ENCODE data around the gene AGAP4.
"Not testable (repeated sequence)": the region's sequence is repeated elsewhere in the genome, so short reads cannot be mapped to it uniquely, and the experiment has no call there.

AGAP4 gene

GRCh38 chr10:45847400-45847799 is at the start of gene AGAP4:
AGAP4 (minus strand) TSS chr10:45847500; CDS start chr10:45847347, 153 bp downstream.
- DNase-seq (ENCODE audit: low read depth in 3 of 3), result not testable (repeated sequence)

DNA sequence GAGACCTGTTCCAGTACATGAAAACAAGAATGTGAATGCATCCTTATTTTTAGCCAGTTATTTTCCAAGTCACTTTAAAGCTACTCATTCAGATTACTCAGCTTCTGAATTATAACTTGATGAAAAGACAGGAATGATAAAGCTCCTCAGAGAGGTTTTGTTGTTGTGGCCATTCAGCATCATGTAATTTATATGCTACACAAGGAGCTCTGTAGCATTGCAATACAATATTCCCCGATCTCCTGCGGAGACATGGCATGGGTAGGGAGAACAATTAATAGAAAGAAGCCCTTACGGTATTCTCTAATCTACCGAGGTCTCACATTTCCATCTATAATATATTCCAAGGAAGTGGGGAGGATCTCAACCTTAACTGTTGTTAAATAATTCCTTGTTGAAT is 43.4 kb upstream of the AGAP4 start:
- DNase-seq (ENCODE audit: low read depth in 3 of 3), result not testable (repeated sequence)

DNA sequence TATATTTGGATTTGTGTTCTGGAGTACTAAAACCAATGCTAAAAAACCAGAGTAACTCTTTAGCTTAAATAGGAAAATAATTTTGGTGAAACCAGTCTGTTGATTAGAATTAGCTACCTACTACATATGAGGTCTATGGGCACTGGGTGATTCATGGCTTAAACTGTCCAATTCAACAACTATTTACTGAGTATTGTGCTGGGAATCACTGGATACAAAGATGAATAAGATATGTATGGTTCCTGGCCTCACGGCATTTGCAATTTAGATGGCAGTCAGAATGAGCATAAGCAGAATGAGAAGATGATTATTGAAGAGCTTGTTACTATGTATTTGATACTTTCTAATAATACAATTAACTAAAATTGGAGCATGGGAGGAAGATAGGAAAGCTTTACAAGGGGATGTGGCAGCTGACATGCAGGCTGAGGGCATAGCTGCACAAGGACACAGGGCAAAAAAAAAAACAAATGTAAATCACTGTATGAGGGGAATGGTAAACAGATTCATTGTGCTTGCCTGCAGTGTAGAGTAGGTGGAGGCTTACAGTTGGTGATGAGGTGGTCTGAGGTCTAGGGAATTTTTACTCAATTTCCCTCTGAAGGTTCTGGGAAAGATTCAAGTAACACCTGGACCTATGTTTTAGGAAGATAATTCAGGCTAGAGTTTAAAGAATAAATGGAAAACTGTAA is 42.4 kb upstream of the AGAP4 start:
- DNase-seq (ENCODE audit: low read depth in 3 of 3), result not testable (repeated sequence)

- not testable (repeated sequence) for DNase-seq (ENCODE audit: low read depth in 3 of 3)
Measured at GRCh38 chr10:45882880-45883279, 35.6 kb upstream of the AGAP4 start.

GRCh38 chr10:45865404-45865803 is 18.1 kb upstream of the AGAP4 start:
- not testable (repeated sequence) for DNase-seq (ENCODE audit: low read depth in 3 of 3)

- not testable (repeated sequence) for DNase-seq (ENCODE audit: low read depth in 3 of 3)
Measured at GRCh38 chr10:45864264-45864663, 17.0 kb upstream of the AGAP4 start.

DNA sequence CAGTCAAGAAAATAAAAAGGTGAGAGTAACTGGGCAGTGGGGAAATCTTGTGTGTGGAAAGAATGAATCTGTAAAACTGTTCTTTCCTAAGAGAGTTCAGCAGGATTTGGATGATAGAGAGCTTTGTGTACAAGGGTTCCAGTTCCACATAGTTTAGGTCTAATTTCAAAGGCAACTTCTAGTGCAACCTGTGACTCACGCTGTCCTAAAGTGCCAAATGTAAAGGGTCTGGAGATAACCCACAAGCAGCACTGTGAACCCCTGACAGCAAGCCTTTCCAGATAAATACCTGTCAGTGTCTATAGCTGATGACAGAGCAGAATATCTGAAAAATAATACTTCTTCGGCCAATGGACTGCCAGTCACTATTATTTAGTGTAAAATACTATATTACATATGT is 16.3 kb upstream of the AGAP4 start:
- not testable (repeated sequence) for DNase-seq (ENCODE audit: low read depth in 3 of 3)

DNA sequence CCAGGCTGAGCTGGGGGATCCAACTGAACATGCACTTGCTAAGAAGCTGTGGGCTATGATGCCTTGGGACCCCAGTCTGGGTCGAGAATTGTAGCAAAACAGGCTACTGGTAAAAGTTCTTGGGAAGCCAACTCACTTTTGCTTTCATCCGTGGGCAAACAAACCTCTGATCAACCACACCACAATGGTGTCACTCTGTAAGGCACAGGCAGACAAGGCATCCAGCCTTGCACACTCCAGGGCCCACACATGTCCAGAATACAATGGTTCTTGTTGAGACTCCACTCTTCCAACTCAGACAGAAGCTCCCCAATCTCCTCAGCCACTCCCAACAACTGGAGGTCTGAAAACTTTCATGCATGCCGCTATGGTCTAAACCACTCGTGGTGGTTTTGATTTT is 10.6 kb upstream of the AGAP4 start:
- DNase-seq (ENCODE audit: low read depth in 3 of 3), result not testable (repeated sequence)

GRCh38 chr10:45848467-45848866 is 1.2 kb upstream of the AGAP4 start:
- DNase-seq (ENCODE audit: low read depth in 3 of 3), result not testable (repeated sequence)

GRCh38 chr10:45822918-45823317 is 24.4 kb downstream of the AGAP4 start:
- not testable (repeated sequence) for DNase-seq (ENCODE audit: low read depth in 3 of 3)

- not testable (repeated sequence) for DNase-seq (ENCODE audit: low read depth in 3 of 3)
Measured at GRCh38 chr10:45820107-45820830, 27.0 kb downstream of the AGAP4 start.

DNA sequence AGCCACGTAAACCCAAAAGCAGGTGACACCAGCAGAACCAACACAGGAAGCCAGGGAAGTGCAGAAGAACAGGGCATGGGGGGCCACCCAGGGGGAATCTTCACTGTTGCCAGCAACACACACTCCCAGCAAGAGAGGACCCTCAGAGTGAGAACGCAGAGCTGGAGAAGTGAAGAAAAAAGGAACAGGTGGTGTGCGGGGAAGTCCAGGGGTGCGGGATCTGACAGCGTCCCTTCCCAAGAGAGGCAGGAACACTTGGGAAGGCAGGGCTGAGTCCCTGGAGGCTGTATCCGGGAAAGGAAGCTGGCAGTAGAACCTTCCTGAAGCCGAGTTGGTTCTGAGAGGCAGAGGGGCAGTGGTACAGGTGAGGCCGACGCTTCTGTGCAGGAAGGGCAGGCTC is 27.7 kb downstream of the AGAP4 start:
- no peak for DNase-seq (ENCODE audit: low read depth in 3 of 3)

- no peak for DNase-seq (ENCODE audit: low read depth in 3 of 3)
Measured at GRCh38 chr10:45817912-45818311, 29.4 kb downstream of the AGAP4 start.

DNA sequence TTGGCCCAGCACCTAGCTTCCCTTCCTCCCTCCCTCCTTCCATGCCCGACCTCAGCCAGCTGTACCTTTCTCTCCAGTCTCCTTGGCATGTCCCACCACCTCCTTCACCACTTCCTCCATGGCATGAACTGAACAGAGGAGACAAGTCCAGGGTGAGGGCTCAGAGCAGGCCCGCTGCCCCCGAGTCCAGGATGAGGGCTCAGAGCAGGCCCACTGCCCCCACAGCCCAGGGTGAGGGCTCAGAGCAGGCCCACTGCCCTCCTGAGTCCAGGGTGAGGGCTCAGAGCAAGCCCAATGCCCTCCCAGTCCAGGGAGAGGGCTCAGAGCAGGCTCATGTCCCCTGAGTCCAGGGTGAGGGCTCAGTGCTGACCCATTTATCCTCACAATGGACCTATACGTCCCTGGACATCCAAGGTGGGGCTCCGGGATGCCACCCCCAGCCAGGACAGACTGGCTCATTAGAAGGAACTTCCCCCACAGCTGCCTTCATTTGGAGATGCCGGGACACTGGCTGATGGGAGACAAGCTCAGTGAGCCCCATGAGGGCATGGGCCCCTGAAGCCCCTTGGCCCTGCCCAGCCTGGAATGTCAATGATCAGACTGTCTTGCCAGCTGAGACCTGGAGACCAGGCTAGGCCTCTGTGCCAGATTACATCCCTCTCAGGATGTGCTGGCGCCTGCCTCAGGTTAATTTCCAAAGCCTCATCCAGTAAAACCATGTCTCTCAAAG is 30.0 kb downstream of the AGAP4 start:
- no peak for DNase-seq (ENCODE audit: low read depth in 3 of 3)

GRCh38 chr10:45814146-45814545 is 33.2 kb downstream of the AGAP4 start:
- not testable (repeated sequence) for DNase-seq (ENCODE audit: low read depth in 3 of 3)

DNA sequence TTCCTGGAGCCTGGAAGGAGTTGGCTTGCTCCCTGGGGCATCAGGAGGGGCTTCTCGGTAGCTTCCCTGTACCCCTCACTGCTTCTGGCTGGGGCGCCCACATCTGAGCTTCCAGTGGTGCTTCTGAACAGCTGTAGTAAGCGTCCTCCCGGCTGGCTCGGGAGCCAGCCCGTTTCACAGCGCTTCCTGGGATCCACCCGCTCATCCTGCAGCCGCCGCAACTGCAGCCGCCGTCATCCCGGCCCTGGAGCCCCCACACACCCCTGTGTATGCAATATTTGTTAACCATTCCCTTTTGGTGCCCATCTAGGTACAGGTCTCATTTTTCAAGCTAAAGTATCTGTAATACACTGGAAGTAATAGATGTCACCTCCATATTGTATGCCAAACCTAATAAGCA is 34.3 kb downstream of the AGAP4 start:
- DNase-seq (ENCODE audit: low read depth in 3 of 3), result not testable (repeated sequence)

GRCh38 chr10:45811075-45811474 is 36.2 kb downstream of the AGAP4 start:
- no peak for DNase-seq (ENCODE audit: low read depth in 3 of 3)

DNA sequence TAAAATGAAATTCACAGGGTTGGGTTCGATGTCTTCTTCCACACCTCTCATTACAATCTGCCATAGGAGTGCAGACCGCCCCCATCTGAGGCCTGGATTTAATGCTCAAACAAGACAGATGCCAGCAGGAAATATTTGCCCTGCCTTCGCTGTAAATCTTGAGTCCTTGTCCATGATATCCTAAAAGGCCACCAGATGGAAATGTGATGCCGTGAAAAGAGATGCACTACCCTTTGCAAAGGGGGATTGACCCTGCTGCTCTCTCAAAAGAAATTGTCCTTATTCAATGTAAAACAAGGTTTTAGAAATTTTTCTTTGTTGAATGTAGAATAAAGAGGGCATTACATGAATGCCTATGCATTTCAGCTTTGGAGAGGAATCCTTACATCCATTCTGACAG is 37.5 kb downstream of the AGAP4 start:
- DNase-seq (ENCODE audit: low read depth in 3 of 3), result no peak

DNA sequence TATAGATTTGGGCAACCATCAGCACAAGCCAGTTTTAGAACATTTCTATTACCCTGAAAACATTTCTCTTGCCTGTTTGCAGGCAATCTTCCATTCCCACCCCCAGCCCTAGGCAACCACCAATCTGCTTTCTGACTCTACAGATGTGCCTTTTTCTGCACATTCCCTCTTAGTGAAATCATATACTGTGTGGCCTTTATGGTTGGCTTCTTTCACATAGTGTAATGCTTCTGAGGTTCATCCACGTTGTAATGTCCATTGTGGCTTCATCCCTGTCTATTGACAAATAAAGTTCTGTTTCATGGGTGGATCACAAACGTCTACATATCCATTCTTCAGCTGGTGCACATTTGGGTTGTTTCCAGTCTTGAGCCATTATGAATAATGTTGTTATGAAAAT is 42.3 kb downstream of the AGAP4 start:
- not testable (repeated sequence) for DNase-seq (ENCODE audit: low read depth in 3 of 3)

GRCh38 chr10:45803060-45804010 is 44.0 kb downstream of the AGAP4 start:
- DNase-seq (ENCODE audit: low read depth in 3 of 3), result not testable (repeated sequence)

GRCh38 chr10:45794761-45795160 is 52.5 kb downstream of the AGAP4 start:
- DNase-seq (ENCODE audit: low read depth in 3 of 3), result not testable (repeated sequence)
